Parathyroid adenoma (tissue), 2 donors: Measurements from ENCODE around the gene GALNT17.

Experiments used
- H2AFZ ChIP-seq: fragments of 300-600 bp; sonication (generic); one replicate; pipeline ENCODE4 v1.7.0; 2017; ENCODE audit warnings: antibody characterized with exemption, mild to moderate bottlenecking
- H3K27ac ChIP-seq: fragments of 300-600 bp; sonication (generic); one replicate; pipeline ENCODE4 v1.7.0; 2017
- H3K27me3 ChIP-seq: fragments of 300-600 bp; sonication (generic); one replicate; pipeline ENCODE4 v1.7.0; 2017; ENCODE audit warnings: low read length; ENCODE audit not compliant: control insufficient read depth, insufficient read depth
- H3K36me3 ChIP-seq: fragments of 300-600 bp; sonication (generic); one replicate; pipeline ENCODE4 v1.7.0; 2017; ENCODE audit warnings: low read length; ENCODE audit not compliant: control insufficient read depth, insufficient read depth
- H3K4me1 ChIP-seq: fragments of 300-600 bp; sonication (generic); one replicate; pipeline ENCODE4 v1.7.0; 2017; ENCODE audit warnings: control low read depth
- H3K4me2 ChIP-seq: fragments of 300-600 bp; sonication (generic); one replicate; pipeline ENCODE4 v1.7.0; 2017; ENCODE audit warnings: low read length
- H3K4me3 ChIP-seq: fragments of 300-600 bp; sonication (generic); one replicate; pipeline ENCODE4 v1.7.0; 2017; ENCODE audit warnings: low read depth, low read length
- H3K79me2 ChIP-seq: fragments of 300-600 bp; sonication (generic); one replicate; pipeline ENCODE4 v1.7.0; 2017; ENCODE audit warnings: control low read depth
- H3K9ac ChIP-seq: fragments of 300-600 bp; sonication (generic); one replicate; pipeline ENCODE4 v1.7.0; 2017; ENCODE audit warnings: mild to moderate bottlenecking
- H3K9me3 ChIP-seq: fragments of 300-600 bp; sonication (generic); one replicate; pipeline ENCODE4 v1.7.0; 2017; ENCODE audit warnings: low read length; ENCODE audit not compliant: control insufficient read depth
- TF ChIP-seq, protein P1 (sequence below): fragments of 300-600 bp; sonication (generic); IDR thresholded peaks from one replicate; pipeline ENCODE4 v1.7.0; 2017; ENCODE audit warnings: antibody characterized with exemption, mild to moderate bottlenecking
- donor health status: primary hyperparathyroidism.

The GALNT17 gene

DNA sequence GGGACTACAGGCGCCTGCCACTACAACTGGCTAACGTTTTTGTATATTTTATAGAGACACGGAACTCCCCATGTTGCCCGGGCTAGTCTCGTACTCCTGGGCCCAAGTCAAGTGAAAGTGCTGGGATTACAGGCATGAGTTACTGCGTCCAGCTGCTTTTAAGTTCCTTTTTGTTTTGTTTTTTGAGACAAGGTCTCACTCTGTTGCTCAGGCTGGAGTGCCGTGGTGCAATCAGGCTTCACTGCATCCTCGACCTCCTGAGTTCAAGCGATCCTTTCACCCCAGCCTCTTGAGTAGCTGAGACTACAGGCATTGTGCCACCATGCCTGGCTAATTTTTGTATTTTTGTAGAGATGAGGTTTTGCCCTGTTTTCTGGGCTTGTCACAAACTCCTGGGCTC is 155.0 kb downstream of the GALNT17 start:
- TF ChIP-seq, protein P1, sequence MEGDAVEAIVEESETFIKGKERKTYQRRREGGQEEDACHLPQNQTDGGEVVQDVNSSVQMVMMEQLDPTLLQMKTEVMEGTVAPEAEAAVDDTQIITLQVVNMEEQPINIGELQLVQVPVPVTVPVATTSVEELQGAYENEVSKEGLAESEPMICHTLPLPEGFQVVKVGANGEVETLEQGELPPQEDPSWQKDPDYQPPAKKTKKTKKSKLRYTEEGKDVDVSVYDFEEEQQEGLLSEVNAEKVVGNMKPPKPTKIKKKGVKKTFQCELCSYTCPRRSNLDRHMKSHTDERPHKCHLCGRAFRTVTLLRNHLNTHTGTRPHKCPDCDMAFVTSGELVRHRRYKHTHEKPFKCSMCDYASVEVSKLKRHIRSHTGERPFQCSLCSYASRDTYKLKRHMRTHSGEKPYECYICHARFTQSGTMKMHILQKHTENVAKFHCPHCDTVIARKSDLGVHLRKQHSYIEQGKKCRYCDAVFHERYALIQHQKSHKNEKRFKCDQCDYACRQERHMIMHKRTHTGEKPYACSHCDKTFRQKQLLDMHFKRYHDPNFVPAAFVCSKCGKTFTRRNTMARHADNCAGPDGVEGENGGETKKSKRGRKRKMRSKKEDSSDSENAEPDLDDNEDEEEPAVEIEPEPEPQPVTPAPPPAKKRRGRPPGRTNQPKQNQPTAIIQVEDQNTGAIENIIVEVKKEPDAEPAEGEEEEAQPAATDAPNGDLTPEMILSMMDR, result no peak
- H3K4me3 ChIP-seq, result no peak overlapping the region
- no peaks in the 10 kb centered on the region for H3K79me2 ChIP-seq
- H2AFZ ChIP-seq, result no peak overlapping the region
- no peaks in the 10 kb centered on the region for H3K9me3 ChIP-seq
- no peaks in the 10 kb centered on the region for H3K36me3 ChIP-seq
- no peak overlapping the region for H3K27ac ChIP-seq
- no peaks in the 10 kb centered on the region for H3K4me1 ChIP-seq
- no peak overlapping the region for H3K4me2 ChIP-seq
- no peaks in the 10 kb centered on the region for H3K27me3 ChIP-seq
- no peak overlapping the region for H3K9ac ChIP-seq

DNA sequence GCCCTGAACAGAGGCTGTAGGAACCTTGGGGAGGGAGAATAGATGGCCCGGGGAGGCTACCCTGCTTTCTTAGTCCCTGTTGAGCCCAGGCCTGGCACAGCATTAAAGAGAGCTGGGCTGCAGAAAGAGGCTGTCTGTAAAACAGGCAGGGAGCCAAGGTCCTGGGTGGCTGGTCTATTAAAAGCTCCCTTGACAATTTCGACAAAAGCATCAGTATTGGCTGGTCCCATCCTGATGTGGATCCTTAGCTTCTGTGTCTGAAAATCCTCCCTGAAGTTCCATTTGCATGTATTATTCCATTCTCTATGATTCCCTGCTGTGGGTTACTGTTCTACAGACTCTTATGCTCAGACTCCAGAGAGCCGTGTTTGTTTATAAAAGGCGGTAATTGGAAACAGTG is 158.5 kb downstream of the GALNT17 start:
- no peak overlapping the region for H3K4me3 ChIP-seq
- no peak overlapping the region for H3K4me2 ChIP-seq
- H3K9ac ChIP-seq, result no peak overlapping the region
- no peaks in the 10 kb centered on the region for H3K9me3 ChIP-seq
- no peaks in the 10 kb centered on the region for H3K27me3 ChIP-seq
- TF ChIP-seq, protein P1, result no peak
- H2AFZ ChIP-seq, result no peak overlapping the region
- no peaks in the 10 kb centered on the region for H3K36me3 ChIP-seq
- no peaks in the 10 kb centered on the region for H3K4me1 ChIP-seq
- H3K79me2 ChIP-seq, result no peaks in the 10 kb centered on the region
- H3K27ac ChIP-seq, result no peak overlapping the region

DNA sequence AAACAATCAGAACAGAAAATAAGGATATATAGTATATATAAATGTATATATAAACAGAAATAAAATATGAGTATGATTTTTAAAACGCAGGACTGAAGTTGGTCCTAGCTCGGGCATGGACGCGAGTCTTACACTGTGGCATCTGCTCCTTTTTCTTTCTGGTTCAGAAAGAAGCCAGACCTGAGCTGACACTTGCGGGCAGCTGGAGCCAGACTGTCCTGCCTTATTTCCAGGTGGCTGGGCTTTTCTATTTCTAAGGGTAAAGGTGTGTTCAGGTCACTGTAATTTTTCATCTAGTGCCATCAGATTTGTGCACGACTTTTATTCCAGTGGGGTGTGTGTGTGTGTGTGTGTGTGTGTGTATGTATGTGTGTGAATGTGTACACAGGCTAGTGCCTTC is 166.4 kb downstream of the GALNT17 start:
- Histone ChIP-seq H3K79me2 (no peaks in the 10 kb centered on the region), H3K27ac (no peak overlapping the region), H3K4me1 (no peaks in the 10 kb centered on the region)

DNA sequence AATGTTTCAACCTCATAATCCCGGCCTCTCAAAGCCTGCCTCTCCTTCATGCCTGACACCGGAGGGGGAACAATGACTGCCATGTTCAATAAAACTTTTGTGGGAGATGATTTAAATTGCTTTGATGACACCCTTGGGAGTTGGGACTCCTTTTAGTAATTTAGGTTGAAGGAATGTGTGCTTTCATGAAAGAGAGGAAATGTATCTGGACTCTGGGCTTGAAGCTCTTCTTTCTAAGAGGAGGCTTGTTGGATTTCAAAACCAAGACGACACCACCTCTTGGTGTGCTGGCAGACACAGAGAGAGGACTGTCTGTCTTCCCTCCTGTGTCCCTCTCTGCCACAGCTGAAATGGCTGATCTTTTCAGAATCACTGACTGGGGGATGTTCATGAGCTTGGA is 168.1 kb downstream of the GALNT17 start:
- H3K27ac ChIP-seq, result no peak overlapping the region
- H3K9ac ChIP-seq, result no peak overlapping the region

More for the DNA sequence above, 166.4 kb downstream of the GALNT17 start:
- Histone ChIP-seq H3K9me3 (no peaks in the 10 kb centered on the region), H3K4me2 (no peak overlapping the region), H3K36me3 (no peaks in the 10 kb centered on the region), H3K9ac (no peak overlapping the region), H3K4me3 (no peak overlapping the region), H2AFZ (no peak overlapping the region), H3K27me3 (no peaks in the 10 kb centered on the region)
- TF ChIP-seq, protein P1, result no peak

DNA sequence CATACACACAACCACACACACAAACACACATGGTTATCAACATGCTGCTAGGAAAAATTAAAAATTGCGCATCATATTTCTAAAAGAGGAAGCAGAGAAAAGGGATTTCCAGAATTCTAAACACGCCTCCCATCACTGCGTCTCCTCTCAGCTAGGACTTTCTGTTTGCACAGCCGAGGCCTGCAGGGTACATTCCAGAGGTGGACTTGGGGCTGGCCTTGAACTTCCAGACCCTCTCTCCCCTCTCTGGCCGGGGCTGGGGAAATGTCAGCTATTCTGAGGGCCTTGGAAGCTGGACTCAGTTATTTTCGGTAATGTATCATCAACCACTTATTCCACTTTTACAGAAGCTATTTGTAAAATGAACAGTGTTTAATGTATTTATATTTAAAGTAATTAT is 168.7 kb downstream of the GALNT17 start:
- no peaks in the 10 kb centered on the region for H3K36me3 ChIP-seq
- H3K4me2 ChIP-seq, result no peak overlapping the region
- H3K27ac ChIP-seq, result no peak overlapping the region
- no peaks in the 10 kb centered on the region for H3K4me1 ChIP-seq
- TF ChIP-seq, protein P1, result no peak
- H3K9ac ChIP-seq, result no peak overlapping the region
- no peaks in the 10 kb centered on the region for H3K27me3 ChIP-seq
- H2AFZ ChIP-seq, result no peak overlapping the region
- H3K9me3 ChIP-seq, result no peaks in the 10 kb centered on the region
- no peak overlapping the region for H3K4me3 ChIP-seq
- H3K79me2 ChIP-seq, result no peaks in the 10 kb centered on the region

More for the DNA sequence above, 168.1 kb downstream of the GALNT17 start:
- Histone ChIP-seq H3K36me3 (no peaks in the 10 kb centered on the region), H3K4me2 (no peak overlapping the region), H2AFZ (no peak overlapping the region), H3K9me3 (no peaks in the 10 kb centered on the region), H3K79me2 (no peaks in the 10 kb centered on the region), H3K27me3 (no peaks in the 10 kb centered on the region), H3K4me3 (no peak overlapping the region), H3K4me1 (no peaks in the 10 kb centered on the region)
- TF ChIP-seq, protein P1, result no peak
